ENCODE results near the gene SHF. TPM values are rescaled to one million over a fixed set of nuclear protein-coding genes. Genes with fewer than 3 reads are reported as not detected.

The SHF gene
- total and polyA plus RNA-seq, 4 donors = 4.3 to 19.0 (median 13.3) TPM

DNA sequence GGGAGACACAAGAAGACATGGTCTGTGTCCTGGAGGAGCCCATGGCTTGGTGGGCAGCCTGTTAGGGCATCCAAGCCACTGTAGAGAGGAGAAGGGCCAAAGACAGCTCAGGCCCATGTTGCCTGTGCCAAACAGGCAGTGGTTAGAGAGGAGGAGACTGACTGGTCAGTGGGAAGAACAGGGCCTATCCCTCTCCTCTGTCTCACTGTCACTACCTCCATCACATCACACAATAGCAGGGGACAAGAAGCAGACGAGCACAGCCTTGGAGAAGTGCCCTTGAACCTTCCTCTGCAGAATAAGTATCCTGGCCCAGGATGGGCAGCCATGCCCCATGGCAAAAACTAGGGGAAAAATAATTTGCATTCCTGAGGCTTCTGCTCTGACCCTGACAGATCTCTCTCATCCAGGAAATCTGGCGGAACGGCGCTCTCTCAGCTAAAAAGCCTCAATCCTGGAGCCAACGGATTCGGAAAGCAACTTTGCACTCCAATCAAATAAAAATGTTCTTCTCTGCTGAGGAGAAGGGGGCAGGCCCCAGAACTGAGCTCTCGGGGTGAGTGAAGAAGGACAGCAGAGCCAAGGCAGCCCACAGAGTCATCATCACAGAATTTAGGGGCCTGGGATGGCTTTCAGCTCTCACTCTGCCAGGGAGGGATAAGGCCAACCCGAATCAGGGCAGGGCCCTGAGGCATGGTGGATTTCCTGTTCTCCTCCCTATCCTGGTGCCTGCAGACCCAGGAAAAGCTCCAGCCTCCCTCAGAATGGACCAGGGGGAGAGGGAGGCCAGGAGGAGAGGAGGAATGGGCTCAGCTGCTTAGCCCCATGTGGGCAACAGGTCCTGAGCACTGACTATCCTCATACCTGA, 1.6 kb downstream of the SHF start:
- peak; percentile 53 for ATAC-seq (ENCODE audit: low FRiP score)
- Histone ChIP-seq H3K4me3 (ENCODE audit: low read length in 2 of 2) (no peak overlapping the region), H3K36me3 (ENCODE audit: control insufficient read depth in 1 of 2, insufficient read depth in 2 of 2, low read length in 1 of 2) (no peaks in the 10 kb centered on the region), H3K4me1 (ENCODE audit: control insufficient read depth in 1 of 2, insufficient read depth in 2 of 2, low read length in 2 of 2) (peaks cover 0 to 1% of the 10 kb centered on the region in 2 donors), H3K27me3 (ENCODE audit: control insufficient read depth in 1 of 2, insufficient read depth in 2 of 2, low read length in 1 of 2) (no peaks in the 10 kb centered on the region), H3K27ac (ENCODE audit: low read depth in 1 of 2, low read length in 2 of 2) (peak overlapping the region; percentile 9 to 46), H3K9me3 (ENCODE audit: control insufficient read depth, low read length) (no peaks in the 10 kb centered on the region)
- 44 to 49% methylated on average over 8 of the region's 8 CpGs for WGBS, 2 donors
- intact Hi-C loops (cut with DNase I) = no loop called here
- DNase-seq = no peak

DNA sequence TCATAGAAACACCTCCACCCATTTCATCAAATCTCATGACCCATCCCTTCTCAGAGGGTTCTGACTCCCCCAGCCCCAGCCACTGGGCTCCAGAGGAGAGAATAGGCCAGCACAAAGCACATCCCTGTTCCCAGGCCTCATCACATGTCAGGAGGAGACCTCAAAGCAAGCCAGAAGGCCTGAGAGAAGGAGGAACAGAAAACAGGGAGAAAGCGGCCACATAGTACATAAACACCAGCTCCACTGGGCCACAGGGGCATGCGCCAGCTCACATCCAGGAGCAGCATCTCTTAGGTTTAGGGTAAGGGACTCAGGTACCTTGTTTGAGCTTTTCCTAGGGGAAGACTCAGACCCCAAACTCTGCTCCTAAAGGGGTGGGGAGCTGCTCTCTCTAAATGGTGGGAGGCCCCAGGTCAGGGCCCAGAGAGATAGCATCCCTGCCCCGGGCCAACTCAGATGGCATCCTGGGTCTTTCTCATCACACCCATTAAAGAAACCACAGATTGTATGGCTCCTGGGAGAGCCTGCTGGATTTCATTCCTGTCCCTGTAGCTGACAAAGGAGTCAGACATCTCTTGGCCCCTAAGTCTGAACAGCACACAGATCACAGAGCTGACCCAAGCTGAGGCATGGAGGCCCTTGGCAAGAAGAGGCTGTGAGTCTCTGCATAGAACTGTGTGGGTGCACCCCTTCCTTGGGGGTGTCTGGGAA, 2.5 kb downstream of the SHF start:
- Histone ChIP-seq H3K4me1 (ENCODE audit: control insufficient read depth in 1 of 2, insufficient read depth in 2 of 2, low read length in 2 of 2) (peaks cover 0 to 1% of the 10 kb centered on the region in 2 donors), H3K9me3 (ENCODE audit: control insufficient read depth, low read length) (no peaks in the 10 kb centered on the region), H3K27me3 (ENCODE audit: control insufficient read depth in 1 of 2, insufficient read depth in 2 of 2, low read length in 1 of 2) (no peaks in the 10 kb centered on the region), H3K4me3 (ENCODE audit: low read length in 2 of 2) (no peak overlapping the region), H3K27ac (ENCODE audit: low read depth in 1 of 2, low read length in 2 of 2) (no peak overlapping the region), H3K36me3 (ENCODE audit: control insufficient read depth in 1 of 2, insufficient read depth in 2 of 2, low read length in 1 of 2) (no peaks in the 10 kb centered on the region)
- 91 to 98% methylated on average over 3 of the region's 3 CpGs for WGBS, 2 donors
- no peak for ATAC-seq (ENCODE audit: low FRiP score)
- intact Hi-C loops (cut with DNase I) = no loop called here
- no peak for DNase-seq

DNA sequence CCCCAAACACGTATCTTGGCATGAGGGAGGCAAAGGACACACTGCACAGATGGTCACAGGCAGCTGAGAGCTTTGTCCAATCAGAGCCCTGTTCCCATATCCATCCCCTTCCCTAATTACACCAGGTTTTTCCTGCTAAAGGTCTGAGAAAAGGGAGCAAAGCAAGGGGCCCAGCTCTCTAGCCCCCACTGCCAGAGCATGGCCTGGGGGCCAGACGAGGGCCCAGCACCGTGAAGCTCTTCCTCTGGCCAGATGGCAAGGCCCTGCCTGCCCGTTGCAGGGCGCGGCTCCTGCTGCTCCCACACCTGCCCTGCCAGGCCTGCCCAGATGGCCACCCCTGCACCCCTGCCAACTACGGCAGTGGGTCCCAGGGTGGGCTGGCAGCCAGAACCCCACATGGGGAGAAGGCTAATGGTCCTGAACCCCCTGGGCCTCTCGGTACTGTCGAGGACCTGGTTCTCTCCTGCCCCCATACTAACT, 3.2 kb downstream of the SHF start:
- H3K36me3 ChIP-seq (ENCODE audit: control insufficient read depth in 1 of 2, insufficient read depth in 2 of 2, low read length in 1 of 2) = no peaks in the 10 kb centered on the region
- H3K4me1 ChIP-seq (ENCODE audit: control insufficient read depth in 1 of 2, insufficient read depth in 2 of 2, low read length in 2 of 2) = peaks cover 0 to 1% of the 10 kb centered on the region in 2 donors
- WGBS, 2 donors = 78 to 90% methylated on average over 7 to 9 of the region's 9 CpGs
- DNase-seq (peak in 1 of 2 donors; percentile 44), ATAC-seq (ENCODE audit: low FRiP score) (no peak)
- no peaks in the 10 kb centered on the region for H3K9me3 ChIP-seq (ENCODE audit: control insufficient read depth, low read length)
- intact Hi-C loops (cut with DNase I) = no loop called here
- no peak overlapping the region for H3K27ac ChIP-seq (ENCODE audit: low read depth in 1 of 2, low read length in 2 of 2)
- no peaks in the 10 kb centered on the region for H3K27me3 ChIP-seq (ENCODE audit: control insufficient read depth in 1 of 2, insufficient read depth in 2 of 2, low read length in 1 of 2)
- no peak overlapping the region for H3K4me3 ChIP-seq (ENCODE audit: low read length in 2 of 2)

DNA sequence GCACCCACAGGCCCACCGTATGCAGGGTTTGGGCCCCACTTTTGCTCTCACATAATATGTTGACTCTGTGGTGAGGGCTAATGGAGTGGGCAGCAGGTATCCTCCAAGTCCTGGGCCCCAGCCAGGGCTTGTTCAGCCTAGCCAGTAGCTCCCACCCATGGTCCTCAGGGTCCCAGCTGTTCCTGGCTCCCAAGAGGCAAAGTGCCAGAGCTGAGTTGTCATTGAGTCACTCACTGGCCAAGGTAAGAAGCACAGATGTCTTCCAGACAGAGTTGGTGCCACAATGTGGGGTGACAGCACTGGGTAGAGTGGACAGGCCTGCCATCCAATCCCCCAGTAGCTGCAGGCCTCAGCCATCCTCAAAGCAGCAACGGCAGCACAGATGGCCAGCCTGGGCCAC, 4.3 kb downstream of the SHF start:
- intact Hi-C loops (cut with DNase I) = no loop called here
- peaks cover 0 to 1% of the 10 kb centered on the region in 2 donors for H3K4me1 ChIP-seq (ENCODE audit: control insufficient read depth in 1 of 2, insufficient read depth in 2 of 2, low read length in 2 of 2)
- no peaks in the 10 kb centered on the region for H3K9me3 ChIP-seq (ENCODE audit: control insufficient read depth, low read length)
- WGBS, 2 donors = 78 to 91% methylated on average over 2 of the region's 2 CpGs
- H3K27me3 ChIP-seq (ENCODE audit: control insufficient read depth in 1 of 2, insufficient read depth in 2 of 2, low read length in 1 of 2) = no peaks in the 10 kb centered on the region
- no peak for DNase-seq
- H3K27ac ChIP-seq (ENCODE audit: low read depth in 1 of 2, low read length in 2 of 2) = no peak overlapping the region
- ATAC-seq (ENCODE audit: low FRiP score) = no peak
- no peak overlapping the region for H3K4me3 ChIP-seq (ENCODE audit: low read length in 2 of 2)
- no peaks in the 10 kb centered on the region for H3K36me3 ChIP-seq (ENCODE audit: control insufficient read depth in 1 of 2, insufficient read depth in 2 of 2, low read length in 1 of 2)

DNA sequence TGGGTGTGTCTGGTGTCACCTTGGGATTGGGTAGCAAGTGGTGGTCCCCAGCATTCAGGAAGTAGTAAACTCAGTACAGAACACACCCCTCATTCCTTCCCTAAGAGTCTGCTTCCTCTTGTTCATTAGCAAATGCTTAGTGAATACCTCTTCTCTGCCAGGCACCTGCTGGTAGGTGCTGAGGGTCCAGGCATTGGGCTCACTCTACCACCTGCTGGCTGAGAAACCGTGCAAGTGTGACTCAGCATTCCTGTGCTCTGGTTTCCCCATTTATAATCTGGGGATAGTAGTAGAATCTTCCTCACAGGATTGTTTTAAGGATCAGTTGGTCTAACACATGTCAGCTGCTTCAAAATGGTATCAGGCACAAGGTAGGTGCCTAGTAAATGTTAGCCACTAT, 4.8 kb downstream of the SHF start:
- Histone ChIP-seq H3K27me3 (ENCODE audit: control insufficient read depth in 1 of 2, insufficient read depth in 2 of 2, low read length in 1 of 2) (no peaks in the 10 kb centered on the region), H3K4me1 (ENCODE audit: control insufficient read depth in 1 of 2, insufficient read depth in 2 of 2, low read length in 2 of 2) (peaks cover 0 to 1% of the 10 kb centered on the region in 2 donors), H3K9me3 (ENCODE audit: control insufficient read depth, low read length) (no peaks in the 10 kb centered on the region), H3K36me3 (ENCODE audit: control insufficient read depth in 1 of 2, insufficient read depth in 2 of 2, low read length in 1 of 2) (no peaks in the 10 kb centered on the region), H3K27ac (ENCODE audit: low read depth in 1 of 2, low read length in 2 of 2) (no peak overlapping the region), H3K4me3 (ENCODE audit: low read length in 2 of 2) (no peak overlapping the region)
- ATAC-seq (ENCODE audit: low FRiP score) (no peak), DNase-seq (no peak)
- intact Hi-C loops (cut with DNase I) = no loop called here
- 66 to 78% methylated on average over 1 of the region's 1 CpG for WGBS, 2 donors

DNA sequence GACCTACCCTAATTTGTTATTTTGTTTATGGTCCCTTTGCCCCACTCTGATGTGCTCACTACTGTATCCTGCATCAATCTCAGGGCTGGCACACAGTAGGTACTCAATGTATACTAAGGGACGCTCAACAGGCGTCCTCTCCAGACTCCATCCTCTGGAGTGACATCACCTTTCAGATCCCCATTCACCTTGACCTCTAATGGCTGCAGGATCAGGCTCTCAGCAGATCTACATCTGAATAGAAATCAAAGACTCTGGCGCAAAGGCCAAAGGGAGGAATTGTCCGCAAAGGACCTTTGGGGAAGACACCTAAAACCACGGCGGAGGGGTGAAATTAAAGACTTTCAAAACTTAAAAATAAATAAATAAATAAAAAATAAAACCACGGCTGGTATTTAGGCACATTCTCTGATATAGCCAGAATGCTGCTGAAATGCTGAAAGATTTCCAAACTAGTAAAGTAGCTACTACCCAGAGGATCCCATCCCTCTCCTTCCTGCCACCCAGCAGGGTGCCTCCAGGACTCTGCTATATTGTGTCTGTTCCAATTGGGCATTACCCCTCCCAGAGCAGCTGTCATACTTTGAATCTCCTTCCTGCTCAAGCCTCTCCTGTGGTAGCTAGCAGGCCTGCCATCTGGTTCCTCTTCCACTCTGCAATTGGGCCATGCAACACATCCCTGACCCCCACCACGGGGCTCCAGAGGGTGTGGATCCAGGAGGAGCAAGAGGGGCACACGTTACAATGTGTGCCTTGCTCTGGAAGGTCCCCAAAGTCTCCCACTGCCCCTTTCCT, 6.1 kb downstream of the SHF start:
- Histone ChIP-seq H3K27me3 (ENCODE audit: control insufficient read depth in 1 of 2, insufficient read depth in 2 of 2, low read length in 1 of 2) (no peaks in the 10 kb centered on the region), H3K9me3 (ENCODE audit: control insufficient read depth, low read length) (no peaks in the 10 kb centered on the region), H3K4me1 (ENCODE audit: control insufficient read depth in 1 of 2, insufficient read depth in 2 of 2, low read length in 2 of 2) (peaks cover 0 to 1% of the 10 kb centered on the region in 2 donors), H3K36me3 (ENCODE audit: control insufficient read depth in 1 of 2, insufficient read depth in 2 of 2, low read length in 1 of 2) (no peaks in the 10 kb centered on the region), H3K4me3 (ENCODE audit: low read length in 2 of 2) (no peak overlapping the region), H3K27ac (ENCODE audit: low read depth in 1 of 2, low read length in 2 of 2) (no peak overlapping the region)
- WGBS, 2 donors = 83 to 87% methylated on average over 9 of the region's 9 CpGs
- intact Hi-C loops (cut with DNase I) = no loop called here
- DNase-seq = no peak
- no peak for ATAC-seq (ENCODE audit: low FRiP score)

DNA sequence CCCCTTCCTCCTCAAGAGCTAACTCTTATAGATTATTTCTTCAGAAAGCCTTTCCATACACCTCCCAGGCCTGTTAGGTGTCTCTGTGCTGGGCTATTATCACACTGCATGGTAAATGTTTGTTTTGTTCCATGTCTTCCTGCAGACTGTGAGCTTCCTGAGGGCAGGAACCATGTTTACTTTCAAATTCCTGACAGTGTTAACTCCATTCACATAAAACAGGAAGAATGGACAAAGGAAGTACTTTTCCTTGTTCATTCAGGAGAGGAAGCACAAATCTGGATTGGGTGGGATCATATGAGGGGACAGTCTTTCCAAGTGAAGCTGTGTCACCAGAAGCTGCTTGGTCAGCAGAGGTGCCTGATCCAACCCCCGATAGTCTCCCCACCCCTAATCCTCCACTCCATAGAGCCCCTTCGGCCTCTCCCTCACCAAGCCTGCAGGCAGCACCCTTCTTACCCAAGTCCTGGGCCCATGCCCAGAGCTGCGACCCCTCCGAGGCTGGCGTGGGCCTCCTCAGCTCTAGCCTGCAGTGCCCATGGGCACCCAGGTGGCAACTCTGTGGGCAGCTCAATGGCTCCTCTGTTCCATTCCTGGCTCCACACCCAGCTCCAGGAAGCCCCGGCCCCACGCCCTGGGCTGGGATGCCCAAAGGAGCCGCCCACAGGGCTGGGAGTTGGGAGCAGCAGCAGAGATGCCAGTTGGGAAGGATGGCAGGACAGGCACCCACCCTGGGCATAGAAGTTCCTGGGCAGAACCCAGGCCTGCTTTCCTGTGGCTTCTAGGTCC, 6.9 kb downstream of the SHF start:
- ATAC-seq (ENCODE audit: low FRiP score) = no peak
- DNase-seq = no peak
- intact Hi-C loops (cut with DNase I) = no loop called here
- Histone ChIP-seq H3K4me1 (ENCODE audit: control insufficient read depth in 1 of 2, insufficient read depth in 2 of 2, low read length in 2 of 2) (peaks cover 0 to 1% of the 10 kb centered on the region in 2 donors), H3K36me3 (ENCODE audit: control insufficient read depth in 1 of 2, insufficient read depth in 2 of 2, low read length in 1 of 2) (no peaks in the 10 kb centered on the region), H3K27me3 (ENCODE audit: control insufficient read depth in 1 of 2, insufficient read depth in 2 of 2, low read length in 1 of 2) (no peaks in the 10 kb centered on the region), H3K9me3 (ENCODE audit: control insufficient read depth, low read length) (no peaks in the 10 kb centered on the region), H3K27ac (ENCODE audit: low read depth in 1 of 2, low read length in 2 of 2) (no peak overlapping the region), H3K4me3 (ENCODE audit: low read length in 2 of 2) (no peak overlapping the region)
- WGBS, 2 donors = 81 to 82% methylated on average over 7 to 8 of the region's 8 CpGs

DNA sequence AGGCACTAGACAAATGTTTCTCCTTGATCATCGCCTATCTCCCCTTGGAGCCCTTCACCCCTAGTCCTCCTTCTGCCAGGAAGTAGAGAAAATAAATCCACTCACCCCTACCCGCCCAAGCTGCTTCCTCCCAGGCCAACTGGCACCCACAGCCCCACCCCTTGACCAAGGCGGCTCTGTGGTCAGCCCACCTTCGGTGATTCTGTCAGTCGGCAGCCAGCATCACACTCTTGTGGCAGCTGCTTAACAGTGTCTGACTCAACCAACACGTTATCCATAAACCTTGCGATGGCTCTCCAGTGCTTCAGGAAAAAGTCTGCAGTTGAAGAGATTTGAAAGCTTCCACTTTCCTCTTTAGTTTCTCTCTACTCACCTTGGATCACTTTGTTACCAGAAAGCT, 7.6 kb downstream of the SHF start:
- no peak overlapping the region for H3K27ac ChIP-seq (ENCODE audit: low read depth in 1 of 2, low read length in 2 of 2)
- 89 to 96% methylated on average over 7 of the region's 7 CpGs for WGBS, 2 donors
- ATAC-seq (ENCODE audit: low FRiP score) (no peak), DNase-seq (no peak)
- H3K36me3 ChIP-seq (ENCODE audit: control insufficient read depth in 1 of 2, insufficient read depth in 2 of 2, low read length in 1 of 2) = no peaks in the 10 kb centered on the region
- H3K9me3 ChIP-seq (ENCODE audit: control insufficient read depth, low read length) = no peaks in the 10 kb centered on the region
- H3K4me1 ChIP-seq (ENCODE audit: control insufficient read depth in 1 of 2, insufficient read depth in 2 of 2, low read length in 2 of 2) = no peaks in the 10 kb centered on the region
- no peak overlapping the region for H3K4me3 ChIP-seq (ENCODE audit: low read length in 2 of 2)
- intact Hi-C loops (cut with DNase I) = no loop called here
- no peaks in the 10 kb centered on the region for H3K27me3 ChIP-seq (ENCODE audit: control insufficient read depth in 1 of 2, insufficient read depth in 2 of 2, low read length in 1 of 2)
